CD1c-positive myeloid dendritic cell (primary cell): Measurements from ENCODE around the gene AMFR.

ENCODE experiments used
- DNase-seq: peaks from one replicate; pipeline ENCODE4 v3.0.0-alpha.2; 2016; ENCODE audit errors: extremely low spot score

The AMFR gene

DNA sequence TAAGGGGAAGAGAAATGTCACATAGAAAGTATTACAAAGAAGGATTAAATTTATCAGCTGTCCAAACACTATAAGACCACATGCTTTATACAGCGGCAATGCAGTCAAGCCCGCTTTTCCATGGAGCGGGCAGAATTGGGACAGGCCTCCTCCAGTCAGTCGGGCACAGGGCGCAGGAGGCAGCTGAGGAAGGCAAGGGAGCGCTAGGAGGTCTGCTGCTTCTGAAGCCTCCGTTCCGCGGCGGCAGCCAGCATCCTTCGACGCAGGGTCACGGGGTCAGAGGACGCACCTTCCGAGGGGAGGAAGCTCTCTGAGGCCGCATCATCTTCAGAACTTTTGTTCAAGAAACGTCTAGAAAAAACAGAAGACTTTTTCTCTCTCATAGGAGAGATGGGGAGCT is 62.6 kb downstream of the AMFR start:
- DNase-seq = no peak

GRCh38 chr16:56362057-56362655 is 63.2 kb downstream of the AMFR start:
- DNase-seq = no peak

GRCh38 chr16:56360117-56361008 is 65.0 kb downstream of the AMFR start:
- no peak for DNase-seq

DNA sequence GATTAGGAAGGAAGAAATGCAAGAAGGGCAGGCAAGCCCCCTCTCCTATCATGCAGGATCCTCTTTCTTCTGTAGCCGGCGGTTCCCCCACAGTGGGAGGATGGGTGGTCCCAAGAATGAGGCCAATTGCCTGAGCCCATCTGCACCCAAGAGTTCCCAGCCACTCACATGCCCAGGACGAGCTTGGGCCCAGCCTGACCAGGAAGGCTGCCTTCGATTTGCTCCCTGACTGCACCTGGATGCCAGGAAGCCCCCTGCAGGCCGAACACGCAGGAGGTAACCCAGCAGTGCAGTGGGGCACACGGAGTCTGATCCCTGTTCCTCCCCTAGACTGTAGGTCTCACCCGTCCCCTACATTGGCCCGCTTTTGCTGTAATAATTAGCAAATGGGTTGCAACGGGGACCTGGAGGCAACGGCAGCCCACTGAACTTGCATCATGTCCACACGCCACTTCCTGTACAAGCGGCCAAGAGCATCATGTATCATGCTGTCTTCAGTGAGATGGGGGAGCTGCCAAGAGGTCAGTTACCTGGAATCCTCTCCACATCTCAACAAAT is 67.5 kb downstream of the AMFR start:
- DNase-seq = no peak

GRCh38 chr16:56357241-56357764 is 68.0 kb downstream of the AMFR start:
- no peak for DNase-seq

DNA sequence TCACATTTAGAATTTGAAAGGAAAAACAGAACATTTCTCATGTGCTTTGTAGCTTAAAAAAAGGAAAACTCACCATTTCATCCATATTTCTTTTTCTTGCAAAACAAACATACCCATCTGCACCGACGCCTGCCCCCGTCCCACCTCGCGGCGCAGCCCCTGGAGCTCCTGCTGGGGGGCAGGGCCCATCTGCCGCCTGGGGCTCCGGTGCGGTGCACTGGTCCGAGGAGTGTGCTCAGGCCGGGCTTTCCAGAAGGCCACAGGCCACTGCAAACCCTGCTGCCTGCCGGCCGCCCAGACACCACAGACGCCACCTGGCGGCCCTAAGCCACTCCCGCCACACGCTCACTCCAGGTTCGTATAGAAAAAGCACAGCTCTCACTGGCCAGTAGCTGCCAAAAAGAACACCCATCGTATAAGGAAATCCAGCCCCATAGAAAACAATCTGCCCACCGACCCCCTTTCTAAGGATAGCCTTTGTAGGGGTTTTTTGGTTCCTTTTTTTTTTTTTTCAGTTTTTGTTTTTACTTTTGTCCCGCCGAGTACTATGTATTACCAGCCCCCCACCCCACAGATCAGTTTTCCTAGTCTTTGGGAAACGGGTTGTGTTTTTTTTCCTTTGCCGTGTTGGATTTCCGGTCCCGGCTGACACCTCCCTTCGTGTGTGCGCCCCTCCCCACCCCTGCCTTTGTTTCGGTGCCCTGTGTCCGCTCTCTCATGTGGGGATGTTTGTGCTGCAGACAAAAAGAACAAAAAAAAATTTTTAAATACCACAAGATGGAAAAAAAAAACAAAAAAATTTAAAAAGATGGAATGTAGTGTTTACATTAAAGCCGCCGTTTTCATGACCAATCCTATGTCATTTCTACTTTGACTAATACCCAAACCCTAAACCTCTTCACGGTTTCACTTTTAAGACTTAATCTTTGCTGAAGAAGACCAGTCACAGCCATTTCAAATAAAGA is 68.8 kb downstream of the AMFR start:
- DNase-seq = peak; percentile 73

DNA sequence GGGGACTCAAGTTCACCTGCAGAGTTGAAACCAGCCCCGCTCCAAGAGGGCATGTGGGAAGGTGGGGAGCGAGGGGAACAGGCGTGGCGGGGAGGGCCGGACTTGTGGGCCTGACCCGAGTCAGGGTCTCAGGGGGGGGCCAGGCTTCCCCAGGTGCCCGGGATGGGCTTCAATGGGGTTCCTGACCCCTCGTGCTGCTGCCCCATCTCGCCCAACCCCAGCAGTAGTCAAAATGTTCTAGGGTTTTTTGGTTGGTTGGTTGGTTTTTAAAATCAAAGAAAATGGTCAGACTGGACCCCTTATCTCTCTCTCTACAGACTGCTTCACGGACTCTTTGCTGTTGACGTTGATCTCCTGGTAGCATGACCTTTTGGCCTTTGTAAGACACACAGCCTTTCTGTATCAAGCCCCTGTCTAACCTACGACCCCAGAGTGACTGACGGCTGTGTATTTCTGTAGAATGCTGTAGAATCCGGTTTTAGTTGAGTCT is 69.5 kb downstream of the AMFR start:
- no peak for DNase-seq

DNA sequence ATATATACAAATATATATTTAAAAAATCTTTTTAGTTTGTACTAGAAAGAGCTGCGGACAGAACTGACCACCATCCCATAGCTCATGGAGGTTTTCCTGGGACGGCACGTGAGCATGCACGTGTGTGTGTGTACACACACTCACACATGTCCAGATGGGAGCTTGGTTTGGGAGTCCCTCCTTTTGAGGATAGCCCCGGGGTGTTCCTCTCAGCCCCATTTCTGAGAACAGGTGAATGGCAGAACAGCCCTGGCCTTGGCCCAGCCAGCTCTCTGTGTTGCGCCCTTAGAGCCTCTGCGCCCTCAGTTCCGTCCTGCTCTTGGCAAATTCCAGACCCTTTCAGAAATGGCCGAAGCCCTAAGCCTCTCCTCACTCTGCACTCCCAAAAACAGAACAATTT is 70.1 kb downstream of the AMFR start:
- no peak for DNase-seq

GRCh38 chr16:56354746-56355145 is 70.6 kb downstream of the AMFR start:
- no peak for DNase-seq

- no peak for DNase-seq
These were observed 71.3 kb downstream of the AMFR start for GRCh38 chr16:56354016-56354415.

GRCh38 chr16:56353054-56353921 is 72.1 kb downstream of the AMFR start:
- DNase-seq = no peak

GRCh38 chr16:56352351-56353053 is 72.8 kb downstream of the AMFR start:
- no peak for DNase-seq

GRCh38 chr16:56351481-56351880 is 73.9 kb downstream of the AMFR start:
- DNase-seq = no peak

DNA sequence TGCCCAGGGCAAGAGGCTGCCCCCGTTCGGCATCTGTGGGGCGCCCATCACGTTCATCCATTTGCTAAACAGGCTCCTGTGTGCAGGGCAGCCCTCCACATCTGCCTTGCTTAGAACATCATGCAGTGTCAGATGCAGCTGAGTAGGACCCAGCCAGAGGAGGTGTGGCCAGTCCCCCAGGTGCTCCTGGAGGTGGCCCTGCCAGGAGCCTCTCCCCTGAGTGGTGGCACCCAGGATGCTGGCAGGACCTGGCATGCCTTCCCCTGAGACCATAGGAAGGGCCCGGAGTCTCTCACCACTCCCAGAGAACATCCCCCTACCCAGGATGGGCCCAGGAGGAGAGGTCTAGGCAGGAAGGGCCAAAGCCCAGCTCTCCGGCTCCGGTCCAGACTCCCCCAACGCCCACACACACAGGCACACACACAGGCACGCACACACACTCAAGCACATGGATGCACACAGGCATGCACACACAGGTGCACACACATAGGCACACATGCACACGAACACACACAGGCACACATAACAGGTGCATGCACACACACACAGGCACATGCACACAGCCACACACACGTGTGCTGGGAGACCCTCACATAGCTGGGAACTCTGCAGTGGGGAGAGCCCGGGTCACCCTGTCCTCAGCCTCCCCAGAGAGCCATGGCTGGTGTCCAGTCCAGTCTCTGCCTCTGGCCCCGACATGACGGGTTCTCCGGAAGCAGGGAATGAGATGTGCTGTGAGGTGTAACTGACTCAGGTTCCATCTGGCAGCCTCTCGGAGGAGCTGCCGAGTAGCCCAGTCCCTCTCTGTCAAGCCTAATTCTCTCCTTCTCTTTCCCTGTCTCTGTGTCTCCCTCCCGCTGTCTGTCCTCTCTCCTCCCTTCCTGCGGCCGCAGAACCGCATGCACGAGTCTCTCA is 74.6 kb downstream of the AMFR start:
- DNase-seq = no peak

GRCh38 chr16:56349711-56350161 is 75.6 kb downstream of the AMFR start:
- no peak for DNase-seq

DNA sequence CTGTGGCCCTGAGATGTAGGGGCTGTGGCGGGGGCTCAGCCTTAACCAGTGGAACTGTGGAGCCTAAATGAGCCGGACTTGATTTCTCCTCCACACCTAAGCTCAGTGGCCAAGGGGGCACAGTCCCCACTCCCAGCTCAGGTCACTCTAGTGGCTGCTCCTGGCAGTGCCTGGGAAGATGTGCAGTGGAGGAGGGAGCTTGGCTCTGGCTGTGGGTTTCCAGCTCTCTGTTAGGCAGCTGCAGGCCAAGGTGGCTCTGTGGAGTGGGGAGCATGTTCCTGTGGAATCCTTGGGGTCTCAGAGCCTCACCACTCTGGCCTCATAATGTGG is 76.3 kb downstream of the AMFR start:
- DNase-seq = no peak

DNA sequence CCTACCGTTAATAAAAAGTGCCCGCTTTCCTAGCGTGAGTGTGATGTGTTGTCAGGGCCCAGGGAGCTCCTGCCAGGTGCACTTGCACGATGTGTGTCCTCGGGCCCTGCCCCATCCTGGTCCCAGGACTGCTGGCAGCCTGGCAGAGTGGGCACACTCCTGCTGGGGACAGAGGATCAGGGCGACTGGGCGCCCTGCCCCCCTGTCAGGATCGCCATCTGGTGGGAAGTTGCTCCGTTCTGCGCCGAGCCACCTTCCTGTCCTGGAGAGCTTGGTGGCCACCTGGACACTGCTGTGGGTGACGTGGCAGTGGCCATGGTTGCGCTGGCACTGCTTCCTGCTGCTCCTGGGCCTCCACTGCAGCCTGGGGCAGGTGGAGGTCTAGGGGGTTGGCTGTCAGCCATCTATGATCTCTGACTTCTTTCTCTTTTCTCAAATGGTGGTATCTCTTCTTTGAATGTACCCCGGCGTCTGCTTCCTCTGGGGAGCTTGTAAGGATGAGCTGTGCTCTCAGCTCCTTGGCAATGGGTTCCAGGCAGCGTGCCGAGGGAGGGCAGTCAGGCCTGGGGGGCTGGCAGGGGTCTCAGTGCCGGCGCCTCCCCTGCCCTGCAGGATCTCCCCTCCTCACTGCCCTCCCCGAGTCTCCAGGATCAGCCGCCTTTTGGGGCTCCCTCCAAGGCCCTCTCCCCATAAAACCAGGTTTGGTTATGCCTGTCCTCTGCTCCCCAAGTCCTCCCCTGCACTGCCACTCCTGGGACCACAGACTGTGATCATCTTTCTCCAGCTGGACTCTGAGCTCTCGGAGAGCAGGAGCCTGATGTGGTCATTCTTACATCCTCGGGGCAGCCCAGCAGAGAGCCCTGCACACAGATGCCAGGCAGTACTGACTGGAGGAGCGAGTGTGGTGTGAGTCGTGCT is 76.9 kb downstream of the AMFR start:
- no peak for DNase-seq

DNA sequence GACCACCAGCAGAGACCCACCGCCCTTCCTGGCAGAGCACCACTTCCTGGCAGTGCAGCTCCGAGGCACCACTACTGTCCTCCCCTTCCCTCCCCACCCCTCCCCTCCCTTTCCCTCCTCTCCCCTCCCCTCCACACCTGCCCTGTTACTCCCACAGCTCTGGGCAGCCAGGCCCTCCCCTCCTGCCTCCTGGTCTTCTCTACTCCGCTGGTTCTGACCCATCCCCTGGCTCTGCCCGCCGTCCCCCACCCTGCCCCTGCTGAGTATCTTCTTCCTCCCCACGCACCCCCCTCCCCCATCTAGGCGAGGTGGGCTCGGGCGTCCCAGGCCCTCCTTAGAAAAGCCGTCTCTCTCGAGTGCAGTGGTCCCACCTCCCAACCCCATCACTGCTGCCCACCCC is 77.7 kb downstream of the AMFR start:
- no peak for DNase-seq
